Erythroblast (primary cell): Measurements from ENCODE around the gene PODXL.

Experiments used
- DNase-seq, 2 experiments: peaks; one replicate each; lab custom pipeline; 2025; lab: John Stamatoyannopoulos, UW
- GATA1 ChIP-seq: IDR thresholded peaks from 2 replicates; pipeline ENCODE4 v1.6.1; 2011; ENCODE audit warnings: low read depth, mild to moderate bottlenecking, control low read depth, low read length, moderate library complexity
- POLR2A ChIP-seq: IDR thresholded peaks from 2 replicates; pipeline ENCODE4 v1.6.1; 2011; ENCODE audit warnings: mild to moderate bottlenecking, low read length

Gene PODXL

GRCh38 chr7:131538071-131538812, 18.2 kb downstream of the PODXL start:
- no peak for DNase-seq

GRCh38 chr7:131537571-131537978, 18.9 kb downstream of the PODXL start:
- TF ChIP-seq GATA1 (no peak), POLR2A (no peak)
- no peak for DNase-seq

More at GRCh38 chr7:131538071-131538812, 18.2 kb downstream of the PODXL start:
- no peak for TF ChIP-seq GATA1
- no peak for TF ChIP-seq POLR2A

- TF ChIP-seq GATA1 (no peak), POLR2A (no peak)
- DNase-seq = no peak
Measured at GRCh38 chr7:131536361-131536849, 20.0 kb downstream of the PODXL start.

GRCh38 chr7:131533566-131534561, 22.6 kb downstream of the PODXL start:
- no peak for DNase-seq
- TF ChIP-seq GATA1 = no peak

GRCh38 chr7:131533151-131533559, 23.3 kb downstream of the PODXL start:
- DNase-seq = no peak

GRCh38 chr7:131532570-131533091, 23.8 kb downstream of the PODXL start:
- no peak for TF ChIP-seq GATA1
- TF ChIP-seq POLR2A = no peak
- no peak for DNase-seq

More at GRCh38 chr7:131533151-131533559, 23.3 kb downstream of the PODXL start:
- no peak for TF ChIP-seq POLR2A
- TF ChIP-seq GATA1 = no peak

- TF ChIP-seq GATA1 = no peak
- no peak for TF ChIP-seq POLR2A
Measured at GRCh38 chr7:131530137-131530536, 26.3 kb downstream of the PODXL start.

GRCh38 chr7:131529617-131530016, 26.8 kb downstream of the PODXL start:
- DNase-seq = no peak
- TF ChIP-seq POLR2A = no peak
- TF ChIP-seq GATA1 = no peak

More at GRCh38 chr7:131530137-131530536, 26.3 kb downstream of the PODXL start:
- no peak for DNase-seq

- DNase-seq = no peak
- TF ChIP-seq GATA1 (no peak), POLR2A (no peak)
Measured at GRCh38 chr7:131529179-131529578, 27.2 kb downstream of the PODXL start.

GRCh38 chr7:131527456-131527855, 29.0 kb downstream of the PODXL start:
- no peak for DNase-seq
- TF ChIP-seq POLR2A = no peak
- TF ChIP-seq GATA1 = no peak

- TF ChIP-seq POLR2A (no peak), GATA1 (no peak)
- DNase-seq = no peak
Measured at GRCh38 chr7:131525820-131526219, 30.6 kb downstream of the PODXL start.

GRCh38 chr7:131524703-131525102, 31.7 kb downstream of the PODXL start:
- DNase-seq = no peak
- TF ChIP-seq GATA1 (no peak), POLR2A (no peak)

- DNase-seq = no peak
- TF ChIP-seq GATA1 (no peak), POLR2A (no peak)
Measured at GRCh38 chr7:131524115-131524514, 32.3 kb downstream of the PODXL start.

GRCh38 chr7:131522325-131522930, 34.0 kb downstream of the PODXL start:
- TF ChIP-seq POLR2A (no peak), GATA1 (no peak)
- no peak for DNase-seq
